ENCODE data around the gene FILIP1L. TPM values are rescaled to one million over a fixed set of nuclear protein-coding genes. Genes with fewer than 3 reads are reported as not detected.
"Not testable (repeated sequence)": the region's sequence is repeated elsewhere in the genome, so short reads cannot be mapped to it uniquely, and the experiment has no call there.

The FILIP1L gene
- total RNA-seq, 2 donors from 2014 or later = 6.7 to 19.0 TPM

- DNase-seq (no peak), ATAC-seq (no peak)
- intact Hi-C loops (cut with DNase I, micrococcal nuclease) = no loop called here
Measured at GRCh38 chr3:100057716-100058575, 56.4 kb downstream of the FILIP1L start.

GRCh38 chr3:100053951-100054620 is 60.2 kb downstream of the FILIP1L start:
- DNase-seq = no peak
- intact Hi-C loops (cut with DNase I, micrococcal nuclease) = no loop called here
- ATAC-seq = peak; percentile 97

- DNase-seq; intact Hi-C loops (cut with DNase I, micrococcal nuclease); ATAC-seq: not testable (repeated sequence)
Measured at GRCh38 chr3:100051513-100051912, 62.8 kb downstream of the FILIP1L start.

GRCh38 chr3:100048248-100048647 is 66.1 kb downstream of the FILIP1L start:
- no peak for DNase-seq
- intact Hi-C loops (cut with DNase I, micrococcal nuclease) = loop anchor here in 1 of 2 donors (10.0 kb wide), 1 partner anchor 203 kb away; no protein-coding TSS in a partner anchor
- ATAC-seq = peak; percentile 3

- DNase-seq = peak; percentile 22 to 41
- ATAC-seq = peak; percentile 93
- intact Hi-C loops (cut with DNase I, micrococcal nuclease) = loop anchor here in 1 of 2 donors (10.0 kb wide), 1 partner anchor 203 kb away; no protein-coding TSS in a partner anchor
Measured at GRCh38 chr3:100047455-100048141, 66.7 kb downstream of the FILIP1L start.

- intact Hi-C loops (cut with DNase I, micrococcal nuclease) = loop anchor here in 1 of 2 donors (10.0 kb wide), 1 partner anchor 202 kb away; no protein-coding TSS in a partner anchor
- no peak for DNase-seq
- ATAC-seq = no peak
Measured at GRCh38 chr3:100046986-100047385, 67.3 kb downstream of the FILIP1L start.

- intact Hi-C loops (cut with DNase I, micrococcal nuclease) = loop anchor here in 1 of 2 donors (10.0 kb wide), 1 partner anchor 201 kb away; no protein-coding TSS in a partner anchor
- no peak for ATAC-seq
Measured at GRCh38 chr3:100045696-100046095, 68.6 kb downstream of the FILIP1L start.

GRCh38 chr3:100044369-100044768 is 69.9 kb downstream of the FILIP1L start:
- DNase-seq (no peak), ATAC-seq (no peak)
- intact Hi-C loops (cut with DNase I, micrococcal nuclease) = loop anchor here in 1 of 2 donors (10.0 kb wide), 1 partner anchor 200 kb away; no protein-coding TSS in a partner anchor

More at GRCh38 chr3:100045696-100046095, 68.6 kb downstream of the FILIP1L start:
- DNase-seq = peak; percentile 36 to 62

GRCh38 chr3:100043271-100043670 is 71.0 kb downstream of the FILIP1L start:
- intact Hi-C loops (cut with DNase I, micrococcal nuclease) = loop anchor here in 1 of 2 donors (10.0 kb wide), 1 partner anchor 198 kb away; no protein-coding TSS in a partner anchor
- DNase-seq = no peak
- ATAC-seq = no peak

GRCh38 chr3:100042166-100042981 is 71.9 kb downstream of the FILIP1L start:
- no peak for DNase-seq
- intact Hi-C loops (cut with DNase I, micrococcal nuclease) = loop anchor here in 1 of 2 donors (10.0 kb wide), 1 partner anchor 198 kb away; no protein-coding TSS in a partner anchor
- ATAC-seq = peak; percentile 79

- ATAC-seq (peak; percentile 28), DNase-seq (no peak)
- intact Hi-C loops (cut with DNase I, micrococcal nuclease) = loop anchor here in 1 of 2 donors (10.0 kb wide), 1 partner anchor 197 kb away; no protein-coding TSS in a partner anchor
Measured at GRCh38 chr3:100041328-100041749, 73.0 kb downstream of the FILIP1L start.

- intact Hi-C loops (cut with DNase I, micrococcal nuclease) = loop anchor here in 1 of 2 donors (10.0 kb wide), 1 partner anchor 196 kb away; no protein-coding TSS in a partner anchor
- ATAC-seq (peak; percentile 36), DNase-seq (peak in 1 of 2 donors; percentile 32)
Measured at GRCh38 chr3:100040451-100041225, 73.7 kb downstream of the FILIP1L start.

GRCh38 chr3:100039075-100039474 is 75.2 kb downstream of the FILIP1L start:
- no peak for ATAC-seq
- DNase-seq = no peak
- intact Hi-C loops (cut with DNase I, micrococcal nuclease) = no loop called here

- ATAC-seq (no peak), DNase-seq (no peak)
- intact Hi-C loops (cut with DNase I, micrococcal nuclease) = no loop called here
Measured at GRCh38 chr3:100033903-100034471, 80.3 kb downstream of the FILIP1L start.

- DNase-seq (no peak), ATAC-seq (peak; percentile 9)
- intact Hi-C loops (cut with DNase I, micrococcal nuclease) = no loop called here
Measured at GRCh38 chr3:100033184-100033583, 81.1 kb downstream of the FILIP1L start.

GRCh38 chr3:100032243-100032642 is 82.1 kb downstream of the FILIP1L start:
- DNase-seq (no peak), ATAC-seq (no peak)
- intact Hi-C loops (cut with DNase I, micrococcal nuclease) = no loop called here

All from left colon (tissue), 2 donors.